HG02970 (cell line): Measurements from ENCODE around the gene CHDH.

Experiments
- ATAC-seq: cut with Tn5 transposase; IDR thresholded peaks from one replicate; pipeline ENCODE4 v1.9.1; 2021; ENCODE audit warnings: mild to moderate bottlenecking, moderate library complexity, moderate number of reproducible peaks; ENCODE audit not compliant: unreplicated experiment, low FRiP score

Gene CHDH

DNA sequence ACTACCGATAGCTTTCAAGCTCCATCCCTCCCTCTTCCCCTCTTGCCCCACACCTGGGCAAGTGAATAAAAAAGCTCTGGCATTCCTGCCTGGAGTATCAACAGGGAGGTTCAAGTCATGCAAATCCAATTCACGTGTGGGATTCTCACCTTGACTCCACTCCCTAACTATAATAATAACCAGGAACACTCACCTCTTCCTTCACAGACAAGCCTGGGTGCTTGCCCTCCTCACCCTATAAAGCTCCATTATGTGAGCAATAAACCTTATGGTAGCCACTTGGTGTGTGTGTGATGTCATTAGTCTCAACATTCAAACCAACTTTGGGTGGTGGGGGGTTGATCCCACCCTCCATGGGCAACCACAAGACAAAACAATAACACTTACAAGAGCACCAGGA is 16.6 kb downstream of the CHDH start:
- ATAC-seq: no peak

DNA sequence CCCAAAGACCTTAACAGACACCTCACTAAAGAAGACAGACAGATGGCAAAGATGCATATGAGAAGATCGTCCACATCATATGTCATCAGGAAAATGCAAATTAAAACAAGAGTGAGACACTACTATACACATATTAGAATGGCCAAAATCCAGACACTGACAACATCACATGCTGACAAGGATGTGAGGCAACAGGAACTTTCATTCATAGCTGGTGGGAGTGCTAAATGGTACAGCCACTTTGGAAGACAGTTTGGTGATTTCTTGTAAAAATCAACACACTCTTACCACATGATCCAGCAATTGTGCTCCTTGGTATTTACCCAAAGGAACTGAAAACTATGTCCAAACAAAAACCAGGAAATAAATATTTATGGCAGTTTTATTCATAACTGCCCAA is 17.6 kb downstream of the CHDH start:
- no peak for ATAC-seq

DNA sequence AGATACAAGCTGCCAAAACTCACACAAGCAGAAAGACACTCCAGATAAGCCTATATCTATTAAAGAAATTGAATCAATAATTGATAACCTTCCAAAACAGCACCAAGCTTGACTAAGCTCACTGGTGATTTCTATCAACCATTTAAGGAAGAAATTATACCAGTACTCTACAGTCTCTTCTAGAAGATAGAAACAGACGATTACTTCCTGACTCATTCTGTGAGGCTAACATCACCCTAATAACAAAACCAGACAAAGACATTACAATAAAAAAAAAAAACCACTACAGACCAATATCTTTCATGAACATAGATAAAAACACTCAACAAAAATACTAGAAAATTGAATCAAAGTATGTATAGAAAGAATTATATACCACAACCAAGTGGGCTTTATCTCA is 20.2 kb downstream of the CHDH start:
- no peak for ATAC-seq

DNA sequence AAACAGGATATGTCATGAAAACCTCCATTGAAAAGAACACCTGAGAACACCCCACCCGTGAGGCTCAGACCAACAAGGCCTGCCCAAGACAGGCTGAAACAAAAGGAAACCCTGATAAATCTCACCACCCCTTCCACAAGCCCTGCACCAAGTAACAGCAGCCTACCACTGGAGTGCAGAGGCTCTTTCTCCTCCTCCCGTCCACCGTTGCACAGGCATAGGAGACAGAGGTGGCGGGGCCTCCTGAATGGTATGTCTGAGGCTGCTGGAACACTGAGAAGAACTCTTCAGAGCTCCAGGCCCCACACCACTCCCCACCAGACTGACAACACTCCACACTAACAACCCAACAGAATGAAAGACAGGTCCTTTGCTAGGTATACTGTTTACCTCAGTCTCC is 21.4 kb downstream of the CHDH start:
- no peak for ATAC-seq

DNA sequence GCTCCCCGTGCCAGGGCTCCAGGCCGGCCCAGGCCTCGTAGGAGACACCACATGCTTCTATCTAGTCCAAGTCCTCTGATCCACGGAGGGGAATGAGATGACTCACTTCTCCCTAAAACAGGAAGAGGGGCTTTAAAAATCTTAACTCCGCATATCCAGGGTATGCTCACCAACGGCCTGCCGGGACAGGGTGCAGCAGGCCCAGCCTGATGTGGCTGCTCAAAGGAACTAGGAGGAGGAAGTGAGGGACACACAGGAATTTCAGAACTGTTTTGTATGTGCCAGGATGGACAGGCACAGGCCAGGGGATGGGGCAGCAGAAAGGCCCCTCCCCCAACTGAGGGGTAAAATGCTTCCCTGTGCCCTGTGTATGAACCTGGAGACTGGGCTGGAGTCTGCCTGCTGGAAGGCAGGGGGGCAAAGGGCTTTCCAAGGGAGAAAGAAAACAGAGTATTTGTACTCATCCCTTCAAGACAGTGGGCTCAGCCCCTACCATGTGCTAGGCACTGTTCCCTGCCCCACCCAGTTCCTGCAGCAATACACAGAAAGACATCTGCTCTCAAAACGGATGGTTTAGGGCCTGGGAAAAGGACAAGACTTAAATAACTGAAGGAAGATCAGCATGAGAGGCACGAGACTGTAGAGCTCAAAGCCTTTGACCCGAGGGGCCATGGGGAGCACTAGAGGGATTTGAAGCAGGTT is 22.1 kb downstream of the CHDH start:
- ATAC-seq: no peak

DNA sequence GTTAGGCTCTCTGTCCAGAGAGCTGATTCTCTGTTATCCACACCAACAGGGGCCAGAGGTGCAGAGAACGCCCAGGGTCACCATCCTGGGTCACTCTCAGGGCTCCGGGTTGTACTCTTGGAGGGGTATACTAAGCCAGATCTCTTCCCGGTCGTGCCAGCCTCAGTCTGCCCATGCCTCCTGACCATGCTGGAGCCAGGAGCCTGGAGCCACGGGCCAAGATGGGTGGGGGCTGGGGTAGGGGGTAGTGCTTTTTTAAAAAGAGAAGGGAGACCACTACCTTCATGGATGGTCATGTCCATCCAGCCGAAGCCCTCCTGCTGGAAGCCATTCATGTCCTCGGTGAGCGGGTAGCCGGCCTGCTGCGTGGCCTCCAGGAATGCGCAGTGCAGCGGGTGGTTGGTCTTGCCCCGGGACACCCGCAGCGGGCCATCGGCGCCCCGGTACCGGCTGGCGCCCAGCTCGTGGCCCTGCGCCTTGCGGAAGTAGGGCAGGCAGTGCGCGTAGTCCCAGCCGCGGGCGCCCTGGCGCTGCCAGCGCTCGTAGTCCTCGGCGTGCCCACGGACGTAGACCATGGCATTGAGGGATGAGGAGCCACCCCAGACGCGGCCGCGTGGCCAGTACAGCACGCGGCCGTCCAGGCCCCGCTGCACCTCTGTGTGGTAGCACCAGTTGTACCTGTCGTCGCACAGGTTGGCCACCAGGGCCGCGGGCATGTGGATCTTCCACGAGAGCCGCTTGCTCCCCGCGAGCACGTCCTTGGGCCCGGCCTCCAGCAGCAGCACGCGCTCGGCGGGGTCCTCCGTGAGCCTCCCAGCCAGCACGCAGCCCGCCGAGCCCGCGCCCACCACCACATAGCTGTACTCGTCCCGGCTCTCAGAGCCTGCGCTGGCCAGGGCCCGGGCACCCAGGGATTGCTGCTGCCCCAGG is 22.9 kb downstream of the CHDH start:
- ATAC-seq: no peak

DNA sequence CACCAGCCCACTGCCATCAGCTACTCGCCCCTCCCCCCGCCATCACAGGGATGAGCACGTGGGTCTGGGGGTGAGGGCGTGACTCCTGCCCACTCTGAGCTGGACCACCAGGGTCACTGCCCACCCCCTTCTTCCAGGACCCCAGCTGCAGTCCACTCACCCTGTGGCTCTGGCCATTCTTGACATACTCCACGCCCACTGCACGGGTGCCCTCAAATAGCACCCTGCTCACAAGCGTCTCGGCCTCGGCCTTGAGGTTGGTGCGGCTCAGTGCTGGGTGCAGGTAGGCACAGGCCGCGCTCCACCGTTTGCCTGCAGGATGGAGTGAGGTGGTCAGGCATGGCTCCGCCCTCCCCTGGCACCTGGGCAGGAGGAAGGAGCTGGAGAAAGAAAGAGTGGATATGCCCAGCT is 23.9 kb downstream of the CHDH start:
- ATAC-seq: no peak

DNA sequence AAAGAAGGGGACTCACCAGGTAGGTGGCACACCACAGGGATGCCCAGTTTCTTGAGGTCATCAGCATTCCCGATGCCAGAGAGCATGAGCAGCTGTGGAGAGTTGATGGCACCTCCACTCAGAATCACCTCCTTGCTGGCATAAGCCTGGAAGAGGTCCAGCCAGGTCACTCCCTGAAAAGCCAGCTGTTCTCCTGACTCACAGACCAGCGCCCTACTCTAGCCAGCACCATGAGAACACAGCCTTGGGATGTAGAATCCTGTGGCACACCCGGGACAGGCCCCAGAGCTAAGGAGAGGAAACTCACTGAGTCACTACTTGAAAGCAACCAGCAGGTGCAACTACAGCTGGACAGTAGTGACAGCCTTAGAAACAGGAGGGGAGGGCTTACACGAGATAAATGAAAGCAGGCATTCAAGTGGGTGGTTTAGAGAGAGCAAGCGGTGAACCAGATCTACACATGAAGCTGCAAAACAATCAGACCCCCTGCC is 24.5 kb downstream of the CHDH start:
- ATAC-seq: no peak

DNA sequence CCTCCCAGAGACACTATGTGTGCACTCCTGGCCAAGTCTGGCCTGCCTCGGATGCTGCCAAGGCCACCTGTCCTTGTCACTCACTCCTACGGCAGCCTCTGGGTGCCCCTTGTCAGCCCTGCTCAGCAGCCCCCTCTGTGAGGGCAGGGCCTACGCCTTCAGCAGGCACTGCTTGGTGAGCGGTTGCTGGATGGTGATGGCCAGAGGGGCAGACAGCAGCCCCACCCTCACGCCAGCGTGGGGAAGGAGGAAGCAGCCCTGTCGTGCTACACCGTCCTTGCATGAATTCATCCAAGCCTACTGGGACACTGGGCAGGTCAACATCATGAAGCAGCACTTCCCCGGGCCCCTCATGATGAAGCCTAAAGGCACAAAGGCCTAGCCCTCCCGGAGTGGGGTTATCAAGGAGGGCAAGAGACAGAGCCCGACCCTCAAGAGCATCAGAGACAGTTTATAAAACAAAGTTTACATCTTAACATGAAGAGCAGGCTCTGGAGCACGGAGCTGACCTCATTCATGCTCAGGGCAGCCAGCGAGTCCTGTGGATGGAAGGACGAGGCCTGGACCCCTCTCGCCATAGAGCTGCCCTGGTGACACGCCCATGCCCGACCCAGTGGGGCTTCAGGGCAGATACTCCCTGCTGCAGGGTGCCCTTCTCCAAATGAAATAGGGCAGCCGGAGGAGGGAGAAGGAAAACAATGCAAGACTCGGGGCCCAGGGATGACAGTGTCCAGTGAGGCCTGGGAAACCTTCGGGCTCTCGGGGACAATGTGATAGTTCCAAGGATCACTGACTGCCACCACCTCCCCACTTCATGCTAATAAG is 25.3 kb downstream of the CHDH start:
- ATAC-seq: no peak

DNA sequence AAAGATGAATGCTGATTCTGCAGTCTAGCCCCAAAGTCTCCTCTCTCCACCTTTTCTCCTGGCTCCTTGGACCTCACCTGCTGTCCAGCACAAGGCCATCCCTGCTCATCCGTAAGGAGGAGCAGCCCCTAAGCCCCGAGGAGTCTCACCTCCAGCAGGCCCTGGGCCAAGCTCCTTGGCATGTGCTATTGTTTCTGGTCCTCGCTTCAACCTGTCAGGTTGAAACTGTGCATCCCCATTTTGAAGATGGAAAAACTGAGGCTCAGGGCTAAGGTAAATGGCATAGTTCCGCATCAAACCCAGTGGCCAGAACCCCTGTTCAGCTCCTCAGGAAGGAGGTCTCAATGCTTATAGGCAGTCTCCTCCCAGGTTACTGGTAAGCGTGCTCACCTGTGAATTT is 26.1 kb downstream of the CHDH start:
- no peak for ATAC-seq

DNA sequence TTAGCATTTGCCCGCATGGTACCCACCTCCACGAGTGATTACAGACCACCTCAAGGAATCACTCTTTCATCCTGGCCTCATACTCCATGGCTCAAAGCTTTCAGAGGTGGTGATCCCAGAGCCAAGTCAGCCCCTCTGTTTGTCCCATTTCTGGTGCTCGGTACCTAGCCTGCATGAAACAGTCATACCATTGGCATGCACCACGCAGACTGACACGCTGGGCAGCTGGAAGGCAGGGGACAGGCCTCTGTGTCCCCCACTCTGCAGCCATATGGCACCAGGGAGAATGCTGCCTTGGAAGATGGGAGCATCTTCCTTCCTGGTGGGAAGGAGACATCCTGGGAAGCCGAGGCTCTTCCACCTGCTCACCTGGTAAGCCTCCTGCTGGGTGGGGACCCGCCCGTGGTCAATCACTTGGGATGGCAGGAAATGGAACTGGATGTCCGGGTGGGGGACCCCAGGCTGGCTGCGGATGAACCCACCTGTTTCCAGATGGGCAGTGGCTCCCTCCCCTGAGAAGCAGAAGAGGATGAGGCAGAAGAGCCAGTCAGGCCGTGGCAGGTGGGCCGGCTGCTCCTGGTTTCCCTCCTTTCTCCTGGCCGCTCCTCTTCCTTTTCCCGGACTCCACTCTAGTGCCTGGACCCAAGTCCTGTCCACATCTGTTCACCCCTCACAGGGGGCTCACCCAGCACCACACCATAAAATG is 26.9 kb downstream of the CHDH start:
- no peak for ATAC-seq

DNA sequence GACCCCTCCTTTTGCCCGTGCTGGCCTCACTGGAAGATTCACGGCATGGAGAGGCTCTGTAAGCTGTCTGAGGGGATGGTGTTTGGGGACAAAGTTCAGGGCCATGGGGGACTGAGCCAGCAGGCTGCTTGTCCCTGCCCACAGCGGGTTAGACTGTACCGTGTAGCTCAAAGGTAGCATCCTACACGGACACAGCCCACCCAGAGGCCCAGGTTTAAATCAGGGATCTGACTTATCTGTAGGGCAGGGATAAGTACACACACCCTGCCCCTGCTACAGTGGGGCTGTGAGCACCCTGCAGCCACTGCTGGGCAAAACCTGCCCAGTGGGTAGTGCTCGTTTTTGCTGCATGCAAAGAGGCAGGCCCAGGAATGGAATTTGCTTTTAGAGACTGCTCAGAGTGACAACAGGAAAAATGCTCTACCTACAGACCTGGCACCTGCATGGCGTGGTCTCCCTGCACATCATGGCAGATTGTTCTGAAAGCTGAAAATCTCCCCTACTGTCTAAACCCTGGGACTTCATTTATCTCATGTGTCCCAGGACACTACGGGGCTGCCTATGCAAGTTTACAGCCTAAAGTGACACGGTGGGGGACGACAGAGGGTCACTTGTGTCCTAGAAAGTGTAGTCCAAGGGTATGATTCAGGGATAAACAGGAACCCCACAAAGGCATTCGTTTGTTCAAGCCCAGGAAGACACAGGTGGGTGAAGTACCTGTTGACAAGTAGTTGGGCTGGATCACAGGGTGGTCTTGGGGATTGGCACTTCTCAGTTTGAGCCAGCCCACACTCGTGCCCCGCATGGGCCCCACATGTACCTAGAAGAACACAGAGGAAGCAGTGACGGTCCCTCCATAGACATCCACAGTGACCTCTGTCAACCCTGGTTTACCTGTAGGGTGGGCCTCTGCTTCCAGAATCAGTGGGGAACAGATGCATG is 27.7 kb downstream of the CHDH start:
- ATAC-seq: no peak

DNA sequence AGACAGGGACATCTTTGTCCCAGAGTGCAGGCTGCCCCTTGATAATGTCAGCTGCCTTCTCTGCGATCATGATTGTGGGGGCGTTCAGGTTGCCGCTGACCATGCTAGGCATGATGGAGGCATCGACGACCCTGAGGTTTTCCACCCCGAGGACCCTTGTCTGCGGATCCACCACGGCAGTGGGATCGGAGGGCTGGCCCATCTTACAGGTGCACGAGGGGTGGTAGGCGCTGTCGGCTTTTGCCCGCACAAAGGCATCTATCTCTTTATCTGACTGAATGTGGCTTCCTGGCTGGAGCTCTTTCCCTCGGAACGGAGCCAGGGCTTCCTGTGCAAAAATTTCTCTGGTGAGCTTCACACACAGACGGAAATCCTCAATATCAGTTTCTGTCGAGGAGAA is 28.4 kb downstream of the CHDH start:
- ATAC-seq: no peak

DNA sequence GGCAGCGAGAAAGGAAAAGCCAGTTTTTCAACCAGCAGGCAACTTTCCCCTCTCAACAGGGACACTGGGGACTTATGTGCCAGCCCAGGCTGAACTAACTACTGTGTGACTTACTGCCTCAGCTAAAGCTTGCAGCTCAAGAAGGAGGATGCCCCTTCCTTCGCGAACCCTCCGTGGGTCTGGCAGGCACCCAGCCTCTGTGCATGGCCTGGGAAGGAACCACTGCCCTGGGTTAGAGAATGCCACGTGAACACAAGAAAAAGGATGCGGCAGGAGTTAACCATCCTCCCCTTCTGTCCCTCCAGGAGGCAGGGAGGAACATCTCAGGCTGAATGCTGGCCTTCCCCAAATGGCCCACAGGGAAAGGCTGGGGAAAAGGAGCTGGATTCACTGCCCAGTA is 29.0 kb downstream of the CHDH start:
- no peak for ATAC-seq

DNA sequence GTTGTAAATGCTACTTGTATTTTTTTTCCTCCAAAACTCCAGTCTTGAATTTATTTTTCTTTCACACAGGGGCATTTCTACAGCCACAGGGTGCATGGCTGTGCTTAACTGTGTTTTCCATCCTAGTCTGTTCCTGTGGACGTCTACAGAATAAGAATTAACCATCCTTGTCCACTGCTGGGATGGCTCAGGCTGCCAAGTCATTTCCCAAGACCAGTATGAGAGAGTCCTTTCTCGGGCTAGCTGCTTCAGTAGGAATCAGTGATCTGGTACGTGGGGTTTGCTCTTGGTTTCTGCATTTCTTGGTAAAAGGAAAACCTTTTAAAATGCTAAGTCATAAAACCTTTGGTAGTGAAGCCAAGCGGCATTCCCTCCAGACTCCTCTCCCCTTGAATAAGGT is 29.8 kb downstream of the CHDH start:
- no peak for ATAC-seq

DNA sequence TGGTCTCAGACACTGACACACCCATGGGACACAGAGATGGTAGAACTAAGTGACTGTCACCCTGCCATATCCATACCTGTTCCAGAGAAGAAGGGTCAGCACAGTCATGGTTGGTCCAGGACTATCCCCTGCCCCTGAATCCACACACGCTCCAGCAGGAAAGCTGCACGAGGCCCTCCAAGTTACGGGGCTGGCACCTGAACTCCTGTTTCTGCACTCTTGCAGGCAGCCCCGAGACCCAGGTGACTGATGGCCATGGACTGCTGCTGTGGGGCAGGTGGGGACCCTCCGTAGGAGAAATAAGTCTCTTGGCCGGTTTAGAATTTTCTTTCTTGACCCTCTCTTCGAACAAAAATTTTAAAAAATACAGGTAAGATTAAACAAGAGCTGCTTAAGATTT is 30.6 kb downstream of the CHDH start:
- no peak for ATAC-seq

DNA sequence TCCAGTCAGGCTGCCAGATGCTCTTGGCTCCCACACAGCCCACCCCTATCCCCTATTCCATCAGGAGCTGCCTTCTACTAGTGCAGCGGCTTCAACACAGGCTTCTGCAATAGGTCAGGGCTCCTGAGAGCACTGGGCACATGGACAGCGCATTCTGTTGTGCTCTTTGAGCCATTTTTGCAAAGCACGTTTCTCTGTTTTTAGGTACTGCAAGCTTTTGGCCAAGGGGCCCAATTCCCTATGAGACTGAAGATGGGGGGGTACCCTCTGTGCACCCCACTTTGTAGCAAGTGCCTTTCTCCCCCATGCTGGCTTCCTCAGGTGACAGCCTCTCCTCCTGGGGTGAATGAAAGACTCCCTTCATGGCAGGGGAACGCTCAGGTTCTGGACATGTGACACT is 31.2 kb downstream of the CHDH start:
- no peak for ATAC-seq

DNA sequence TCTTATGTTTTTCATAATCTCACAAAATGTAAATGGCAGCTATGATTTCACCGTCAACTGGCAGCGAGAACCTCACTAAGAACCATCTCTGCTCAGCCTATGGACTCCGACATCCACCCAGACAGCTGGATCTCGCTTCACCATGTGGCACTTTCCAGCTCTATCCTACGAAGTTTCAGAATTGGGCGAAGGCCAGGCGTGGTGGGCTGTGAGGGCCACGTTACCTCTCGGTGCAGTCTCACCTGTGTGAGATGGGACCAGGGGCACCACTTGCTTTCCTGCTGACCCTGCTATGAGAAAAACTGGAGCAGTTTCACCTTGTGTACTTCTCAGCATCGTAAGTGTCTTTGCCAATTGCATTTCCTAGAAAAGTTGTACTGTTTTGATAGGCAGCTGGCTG is 32.3 kb downstream of the CHDH start:
- ATAC-seq: no peak

DNA sequence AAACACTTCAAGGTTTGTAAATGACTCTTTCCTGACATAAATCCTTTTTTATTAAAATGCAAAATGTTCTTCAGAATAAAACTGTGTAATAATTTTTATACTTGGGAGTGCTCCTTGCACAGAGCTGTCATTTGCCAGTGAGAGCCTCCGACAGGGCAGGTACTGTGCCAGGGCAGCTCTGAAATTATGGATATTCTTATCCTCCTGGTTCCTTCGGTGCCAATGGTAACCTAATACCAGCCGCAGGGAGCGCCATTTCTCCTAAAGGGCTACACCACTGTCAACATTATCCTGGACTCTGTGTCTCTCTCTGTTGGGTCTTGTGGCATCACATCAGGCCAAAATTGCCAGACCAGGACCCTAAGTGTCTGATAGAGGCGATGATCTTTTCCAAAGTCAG is 33.0 kb downstream of the CHDH start:
- no peak for ATAC-seq
